Hepatic stellate cell (primary cell): ENCODE measurements around the gene RNU4-1.
"Not testable (repeated sequence)": the region's sequence is repeated elsewhere in the genome, so short reads cannot be mapped to it uniquely, and the experiment has no call there.

Experiments
- DNase-seq: peaks from one replicate; pipeline ENCODE4 v3.0.0; 2011; ENCODE audit warnings: low spot score

The RNU4-1 gene

GRCh38 chr12:120258323-120258896, 34.6 kb downstream of the RNU4-1 start:
- DNase-seq = no peak

GRCh38 chr12:120257041-120257821, 35.8 kb downstream of the RNU4-1 start:
- DNase-seq = peak; percentile 86

- DNase-seq = no peak
Observed at GRCh38 chr12:120254809-120255208, 38.2 kb downstream of the RNU4-1 start.

- not testable (repeated sequence) for DNase-seq
Observed at GRCh38 chr12:120253313-120253712, 39.7 kb downstream of the RNU4-1 start.

GRCh38 chr12:120252071-120252906, 40.7 kb downstream of the RNU4-1 start:
- DNase-seq = no peak

GRCh38 chr12:120251364-120252070, 41.5 kb downstream of the RNU4-1 start:
- not testable (repeated sequence) for DNase-seq

GRCh38 chr12:120249875-120250795, 42.9 kb downstream of the RNU4-1 start:
- DNase-seq = no peak

- DNase-seq = no peak
Observed at GRCh38 chr12:120249266-120249874, 43.7 kb downstream of the RNU4-1 start.

GRCh38 chr12:120247621-120248030, 45.4 kb downstream of the RNU4-1 start:
- peak; percentile 61 for DNase-seq

GRCh38 chr12:120247183-120247582, 45.9 kb downstream of the RNU4-1 start:
- no peak for DNase-seq

- DNase-seq = not testable (repeated sequence)
Observed at GRCh38 chr12:120246705-120247104, 46.3 kb downstream of the RNU4-1 start.
